ENCODE data around the gene SUGCT.

- TF ChIP-seq CTCF (IDR thresholded peaks at IDR 0.05; ENCODE audit: insufficient read depth, low read length) (no peak), POLR2AphosphoS5 (IDR thresholded peaks at IDR 0.05; ENCODE audit: low read depth) (no peak), REST (IDR thresholded peaks at IDR 0.05; ENCODE audit: insufficient replicate concordance, low read depth) (no peak)
These were observed 14.8 kb upstream of the SUGCT start for GRCh38 chr7:40120020-40120419.
